Fibroblast of villous mesenchyme (primary cell): ENCODE data around the gene ZBTB17. TPM values are rescaled to one million over a fixed set of nuclear protein-coding genes. Genes with fewer than 3 reads are reported as not detected.

Experiments
- DNase-seq: peaks from one replicate; pipeline ENCODE4 v3.0.0-alpha.2; 2010; ENCODE audit warnings: low read depth
- H3K4me3 ChIP-seq: 2 replicates; pipeline ENCODE4 v1.5.1; 2011; ENCODE audit warnings: low read depth, mild to moderate bottlenecking, low read length
- total RNA-seq: library from RNA; depleted of rRNA; stranded (reverse); fragments of >200 nt; gene quantifications from 2 replicates; pipeline ENCODE4 v1.2.3, GENCODE V29; 2012
- TF ChIP-seq, protein P1 (sequence below): IDR thresholded peaks from 2 replicates; pipeline ENCODE4 v1.5.1; 2012; ENCODE audit warnings: low read depth, mild to moderate bottlenecking, low read length; ENCODE audit not compliant: insufficient read depth

The ZBTB17 gene
- total RNA-seq, 1 donor = 31.5 TPM

DNA sequence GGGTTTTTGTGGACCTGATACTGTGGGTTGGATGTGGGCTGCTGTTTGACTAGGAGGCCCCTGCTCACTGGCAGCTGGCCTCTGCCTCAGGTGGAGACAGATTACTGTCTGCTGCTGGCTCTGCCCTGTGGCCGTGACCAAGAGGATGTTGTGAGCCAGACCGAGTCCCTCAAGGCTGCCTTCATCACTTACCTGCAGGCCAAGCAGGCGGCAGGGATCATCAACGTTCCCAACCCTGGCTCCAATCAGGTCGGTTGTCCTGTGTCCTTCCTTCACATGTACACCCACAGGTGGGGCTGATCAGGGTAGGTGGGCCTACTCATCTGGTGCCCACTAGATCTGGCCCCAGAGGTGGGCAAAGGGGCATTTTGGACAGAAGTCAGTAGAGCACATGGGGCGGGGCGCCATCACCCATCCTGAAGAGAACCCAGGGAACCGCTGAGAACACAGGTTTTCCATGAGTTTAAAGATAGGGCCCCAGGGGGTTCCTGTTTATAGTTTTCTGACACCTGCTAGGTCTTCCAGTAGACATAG is 37.2 kb downstream of the ZBTB17 start:
- TF ChIP-seq, protein P1, sequence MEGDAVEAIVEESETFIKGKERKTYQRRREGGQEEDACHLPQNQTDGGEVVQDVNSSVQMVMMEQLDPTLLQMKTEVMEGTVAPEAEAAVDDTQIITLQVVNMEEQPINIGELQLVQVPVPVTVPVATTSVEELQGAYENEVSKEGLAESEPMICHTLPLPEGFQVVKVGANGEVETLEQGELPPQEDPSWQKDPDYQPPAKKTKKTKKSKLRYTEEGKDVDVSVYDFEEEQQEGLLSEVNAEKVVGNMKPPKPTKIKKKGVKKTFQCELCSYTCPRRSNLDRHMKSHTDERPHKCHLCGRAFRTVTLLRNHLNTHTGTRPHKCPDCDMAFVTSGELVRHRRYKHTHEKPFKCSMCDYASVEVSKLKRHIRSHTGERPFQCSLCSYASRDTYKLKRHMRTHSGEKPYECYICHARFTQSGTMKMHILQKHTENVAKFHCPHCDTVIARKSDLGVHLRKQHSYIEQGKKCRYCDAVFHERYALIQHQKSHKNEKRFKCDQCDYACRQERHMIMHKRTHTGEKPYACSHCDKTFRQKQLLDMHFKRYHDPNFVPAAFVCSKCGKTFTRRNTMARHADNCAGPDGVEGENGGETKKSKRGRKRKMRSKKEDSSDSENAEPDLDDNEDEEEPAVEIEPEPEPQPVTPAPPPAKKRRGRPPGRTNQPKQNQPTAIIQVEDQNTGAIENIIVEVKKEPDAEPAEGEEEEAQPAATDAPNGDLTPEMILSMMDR = no peak
- H3K4me3 ChIP-seq = no peak overlapping the region
- DNase-seq = no peak

DNA sequence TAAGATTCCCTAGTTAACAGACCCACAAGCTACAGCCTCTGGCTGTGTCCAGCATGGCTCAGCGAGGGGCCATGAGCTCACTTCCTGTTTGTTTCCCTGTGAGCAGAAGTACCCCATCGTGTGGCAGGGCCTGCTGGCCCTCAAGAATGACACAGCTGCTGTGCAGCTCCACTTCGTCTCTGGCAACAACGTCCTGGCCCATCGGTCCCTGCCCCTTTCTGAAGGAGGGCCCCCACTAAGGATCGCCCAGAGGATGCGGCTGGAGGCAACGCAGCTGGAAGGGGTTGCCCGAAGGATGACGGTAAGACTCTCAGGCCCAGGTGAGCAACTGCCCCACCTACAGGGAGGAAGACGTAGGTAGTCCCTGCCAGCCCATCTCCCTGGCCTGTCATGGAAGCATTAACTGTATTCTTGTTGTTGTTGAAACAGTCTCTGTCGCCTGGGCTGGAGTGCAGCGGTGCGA is 38.2 kb downstream of the ZBTB17 start:
- H3K4me3 ChIP-seq = no peak overlapping the region
- DNase-seq = no peak
- TF ChIP-seq, protein P1 = no peak

DNA sequence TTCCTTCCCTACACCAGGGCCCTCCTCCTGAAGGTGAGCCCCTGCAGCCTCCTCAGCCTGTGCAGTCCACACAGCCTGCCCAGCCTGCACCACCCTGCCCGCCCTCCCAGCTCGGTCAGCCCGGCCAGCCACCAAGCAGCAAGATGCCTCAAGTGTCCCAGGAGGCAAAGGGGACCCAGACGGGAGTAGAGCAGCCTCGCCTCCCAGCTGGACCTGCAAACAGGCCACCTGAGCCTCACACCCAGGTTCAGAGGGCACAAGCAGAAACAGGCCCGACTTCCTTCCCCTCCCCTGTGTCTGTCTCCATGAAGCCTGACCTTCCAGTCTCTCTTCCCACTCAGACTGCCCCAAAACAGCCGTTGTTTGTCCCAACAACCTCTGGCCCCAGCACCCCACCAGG is 38.8 kb downstream of the ZBTB17 start:
- TF ChIP-seq, protein P1 = no peak

DNA sequence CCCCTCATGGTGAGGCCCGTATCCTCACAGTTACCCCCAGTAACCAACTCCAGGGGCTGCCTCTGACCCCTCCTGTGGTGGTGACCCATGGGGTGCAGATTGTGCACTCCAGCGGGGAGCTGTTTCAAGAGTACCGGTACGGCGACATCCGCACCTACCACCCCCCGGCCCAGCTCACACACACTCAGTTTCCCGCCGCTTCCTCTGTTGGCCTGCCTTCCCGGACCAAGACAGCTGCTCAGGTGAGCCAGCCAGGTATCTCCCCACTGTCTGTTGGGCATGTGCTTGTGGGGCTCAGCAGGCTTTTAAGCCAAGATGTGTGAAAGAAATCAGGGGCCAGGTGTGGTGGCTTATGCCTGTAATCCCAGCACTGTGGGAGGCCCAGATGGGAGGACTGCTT is 39.9 kb downstream of the ZBTB17 start:
- no peak overlapping the region for H3K4me3 ChIP-seq
- no peak for DNase-seq

More for the DNA sequence above, 38.8 kb downstream of the ZBTB17 start:
- DNase-seq = no peak
- no peak overlapping the region for H3K4me3 ChIP-seq

DNA sequence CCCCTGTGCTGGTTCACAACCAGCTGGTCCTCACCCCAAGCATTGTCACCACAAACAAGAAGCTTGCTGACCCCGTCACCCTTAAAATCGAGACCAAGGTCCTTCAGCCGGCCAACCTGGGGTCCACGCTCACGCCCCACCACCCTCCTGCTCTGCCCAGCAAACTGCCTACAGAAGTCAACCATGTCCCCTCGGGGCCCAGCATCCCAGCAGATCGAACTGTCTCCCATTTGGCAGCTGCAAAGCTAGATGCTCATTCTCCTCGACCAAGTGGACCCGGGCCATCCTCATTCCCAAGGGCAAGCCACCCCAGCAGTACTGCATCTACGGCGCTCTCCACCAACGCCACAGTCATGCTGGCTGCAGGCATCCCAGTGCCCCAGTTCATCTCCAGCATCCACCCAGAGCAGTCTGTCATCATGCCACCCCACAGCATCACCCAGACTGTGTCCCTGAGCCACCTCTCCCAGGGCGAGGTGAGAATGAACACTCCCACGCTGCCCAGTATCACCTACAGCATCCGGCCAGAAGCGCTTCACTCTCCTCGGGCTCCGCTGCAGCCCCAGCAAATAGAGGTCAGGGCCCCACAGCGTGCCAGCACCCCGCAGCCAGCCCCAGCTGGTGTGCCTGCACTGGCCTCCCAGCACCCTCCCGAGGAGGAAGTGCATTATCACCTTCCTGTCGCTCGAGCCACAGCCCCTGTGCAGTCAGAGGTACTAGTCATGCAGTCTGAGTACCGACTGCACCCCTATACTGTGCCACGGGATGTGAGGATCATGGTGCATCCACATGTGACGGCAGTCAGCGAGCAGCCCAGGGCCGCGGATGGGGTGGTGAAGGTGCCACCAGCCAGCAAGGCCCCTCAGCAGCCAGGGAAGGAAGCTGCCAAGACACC is 40.6 kb downstream of the ZBTB17 start:
- no peak for DNase-seq

More for the DNA sequence above, 39.9 kb downstream of the ZBTB17 start:
- TF ChIP-seq, protein P1 = no peak

DNA sequence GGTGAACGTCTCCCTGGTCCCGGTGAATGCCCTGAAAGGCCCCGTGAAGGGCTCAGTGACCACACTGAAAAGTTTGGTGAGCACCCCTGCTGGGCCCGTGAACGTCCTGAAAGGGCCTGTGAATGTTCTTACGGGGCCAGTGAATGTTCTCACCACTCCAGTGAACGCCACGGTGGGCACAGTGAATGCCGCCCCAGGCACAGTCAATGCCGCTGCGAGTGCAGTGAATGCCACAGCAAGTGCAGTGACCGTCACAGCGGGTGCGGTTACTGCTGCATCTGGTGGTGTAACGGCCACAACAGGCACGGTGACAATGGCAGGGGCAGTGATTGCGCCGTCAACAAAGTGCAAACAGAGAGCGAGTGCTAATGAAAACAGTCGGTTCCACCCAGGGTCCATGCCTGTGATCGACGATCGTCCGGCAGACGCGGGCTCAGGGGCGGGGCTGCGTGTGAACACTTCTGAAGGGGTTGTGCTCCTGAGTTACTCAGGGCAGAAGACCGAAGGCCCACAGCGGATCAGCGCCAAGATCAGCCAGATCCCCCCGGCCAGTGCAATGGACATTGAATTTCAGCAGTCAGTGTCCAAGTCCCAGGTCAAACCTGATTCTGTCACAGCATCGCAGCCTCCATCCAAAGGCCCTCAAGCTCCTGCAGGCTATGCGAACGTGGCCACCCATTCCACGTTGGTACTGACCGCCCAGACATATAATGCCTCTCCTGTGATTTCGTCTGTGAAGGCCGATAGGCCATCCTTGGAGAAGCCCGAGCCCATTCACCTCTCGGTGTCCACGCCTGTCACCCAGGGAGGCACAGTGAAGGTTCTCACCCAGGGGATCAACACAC is 41.5 kb downstream of the ZBTB17 start:
- no peak for DNase-seq
- TF ChIP-seq, protein P1 = no peak
- no peak overlapping the region for H3K4me3 ChIP-seq

More for the DNA sequence above, 40.6 kb downstream of the ZBTB17 start:
- H3K4me3 ChIP-seq = no peak overlapping the region
- TF ChIP-seq, protein P1 = no peak
